Osteoblast (primary cell): ENCODE data around the gene COQ9. TPM values are rescaled to one million over a fixed set of nuclear protein-coding genes. Genes with fewer than 3 reads are reported as not detected.

Source experiments
- DNase-seq: peaks from one replicate; pipeline ENCODE4 v3.0.0; 2011; ENCODE audit warnings: low spot score, mixed read lengths; ENCODE audit not compliant: insufficient read length; ENCODE audit errors: missing footprints
- H2AFZ ChIP-seq: 2 replicates; pipeline ENCODE4 v1.6.0; 2011; ENCODE audit warnings: mild to moderate bottlenecking, low read length
- H3K27ac ChIP-seq: 2 replicates; pipeline ENCODE4 v1.5.1; 2011; ENCODE audit warnings: mild to moderate bottlenecking, low read depth, low read length, moderate library complexity
- H3K27me3 ChIP-seq: 2 replicates; pipeline ENCODE4 v1.6.0; 2012; ENCODE audit warnings: mild to moderate bottlenecking, control low read depth, inconsistent platforms, low read length, moderate library complexity; ENCODE audit not compliant: insufficient read depth
- H3K36me3 ChIP-seq: 2 replicates; pipeline ENCODE4 v1.5.1; 2011; ENCODE audit warnings: mild to moderate bottlenecking, low read length, control low read depth, moderate library complexity; ENCODE audit not compliant: insufficient read depth
- H3K4me1 ChIP-seq: 2 replicates; pipeline ENCODE4 v1.5.1; 2011; ENCODE audit warnings: mild to moderate bottlenecking, low read length, control low read depth, moderate library complexity; ENCODE audit not compliant: insufficient read depth
- H3K4me2 ChIP-seq: 2 replicates; pipeline ENCODE4 v1.6.0; 2011; ENCODE audit warnings: mild to moderate bottlenecking, low read length; ENCODE audit not compliant: insufficient read depth
- H3K4me3 ChIP-seq: fragments of 200-600 bp; sonication (generic); 3 replicates; pipeline ENCODE4 v1.5.1; 2012; ENCODE audit warnings: mild to moderate bottlenecking, low read length, inconsistent platforms; ENCODE audit not compliant: insufficient read depth
- H3K79me2 ChIP-seq: 2 replicates; pipeline ENCODE4 v1.6.0; 2012; ENCODE audit warnings: mild to moderate bottlenecking, low read length, control low read depth, inconsistent platforms; ENCODE audit not compliant: insufficient read depth
- H3K9me3 ChIP-seq: 2 replicates; pipeline ENCODE4 v1.5.1; 2011; ENCODE audit warnings: low read depth, low read length, control low read depth
- H4K20me1 ChIP-seq: 2 replicates; pipeline ENCODE4 v1.6.0; 2012; ENCODE audit warnings: mild to moderate bottlenecking, low read length, control low read depth; ENCODE audit not compliant: insufficient read depth
- total RNA-seq: library from RNA; depleted of rRNA; stranded (reverse); fragments of >200 nt; gene quantifications from 2 replicates; pipeline ENCODE4 v1.2.3, GENCODE V29; 2012
- TF ChIP-seq, protein P1 (sequence below): IDR thresholded peaks from 2 replicates; pipeline ENCODE4 v1.5.1; 2011; ENCODE audit warnings: mild to moderate bottlenecking, low read depth, low read length, moderate library complexity; ENCODE audit errors: extremely low read depth

The COQ9 gene
- total RNA-seq, 1 donor = 39.8 TPM

GRCh38 chr16:57413733-57414132 lies 33.5 kb upstream of the COQ9 start:
- Histone ChIP-seq H3K4me3 (no peak overlapping the region), H3K4me2 (no peak overlapping the region), H3K79me2 (no peaks in the 10 kb centered on the region), H3K9me3 (no peaks in the 10 kb centered on the region), H3K27me3 (peaks cover 6% of the 10 kb centered on the region), H4K20me1 (no peaks in the 10 kb centered on the region), H2AFZ (no peak overlapping the region), H3K36me3 (no peaks in the 10 kb centered on the region), H3K27ac (no peak overlapping the region), H3K4me1 (peaks cover 3% of the 10 kb centered on the region)
- DNase-seq = no peak
- TF ChIP-seq, protein P1, sequence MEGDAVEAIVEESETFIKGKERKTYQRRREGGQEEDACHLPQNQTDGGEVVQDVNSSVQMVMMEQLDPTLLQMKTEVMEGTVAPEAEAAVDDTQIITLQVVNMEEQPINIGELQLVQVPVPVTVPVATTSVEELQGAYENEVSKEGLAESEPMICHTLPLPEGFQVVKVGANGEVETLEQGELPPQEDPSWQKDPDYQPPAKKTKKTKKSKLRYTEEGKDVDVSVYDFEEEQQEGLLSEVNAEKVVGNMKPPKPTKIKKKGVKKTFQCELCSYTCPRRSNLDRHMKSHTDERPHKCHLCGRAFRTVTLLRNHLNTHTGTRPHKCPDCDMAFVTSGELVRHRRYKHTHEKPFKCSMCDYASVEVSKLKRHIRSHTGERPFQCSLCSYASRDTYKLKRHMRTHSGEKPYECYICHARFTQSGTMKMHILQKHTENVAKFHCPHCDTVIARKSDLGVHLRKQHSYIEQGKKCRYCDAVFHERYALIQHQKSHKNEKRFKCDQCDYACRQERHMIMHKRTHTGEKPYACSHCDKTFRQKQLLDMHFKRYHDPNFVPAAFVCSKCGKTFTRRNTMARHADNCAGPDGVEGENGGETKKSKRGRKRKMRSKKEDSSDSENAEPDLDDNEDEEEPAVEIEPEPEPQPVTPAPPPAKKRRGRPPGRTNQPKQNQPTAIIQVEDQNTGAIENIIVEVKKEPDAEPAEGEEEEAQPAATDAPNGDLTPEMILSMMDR = no peak

- Histone ChIP-seq H3K4me1 (peaks cover 3% of the 10 kb centered on the region), H3K27ac (no peak overlapping the region), H3K79me2 (no peaks in the 10 kb centered on the region), H3K36me3 (no peaks in the 10 kb centered on the region), H4K20me1 (no peaks in the 10 kb centered on the region), H3K4me3 (no peak overlapping the region), H3K27me3 (no peaks in the 10 kb centered on the region), H3K4me2 (no peak overlapping the region), H3K9me3 (no peaks in the 10 kb centered on the region), H2AFZ (no peak overlapping the region)
- no peak for DNase-seq
- TF ChIP-seq, protein P1 = no peak
Measured at GRCh38 chr16:57416084-57416483, 31.2 kb upstream of the COQ9 start.

DNA sequence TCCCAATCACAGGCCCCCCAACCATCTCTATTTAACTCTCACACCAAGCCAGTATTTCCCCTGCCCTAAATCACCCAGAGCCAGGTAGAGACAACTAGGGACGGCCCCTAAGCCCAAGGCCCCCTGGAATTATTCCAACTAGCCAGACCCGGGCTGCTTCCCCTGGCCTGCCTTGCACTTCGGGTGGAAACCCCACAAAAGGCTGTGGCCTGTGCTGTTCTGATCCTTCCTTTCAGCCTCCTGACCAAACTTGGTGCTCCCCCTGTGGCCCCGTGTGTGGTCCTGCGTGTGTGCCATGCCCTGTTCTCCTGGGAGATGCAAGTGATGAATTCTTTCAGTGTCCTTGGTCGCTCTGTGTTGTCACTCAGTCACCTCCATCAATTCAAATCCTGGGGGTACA lies 27.8 kb upstream of the COQ9 start:
- Histone ChIP-seq H2AFZ (peak overlapping the region; percentile 62), H3K36me3 (no peaks in the 10 kb centered on the region), H3K4me2 (no peak overlapping the region), H3K4me1 (peaks cover 6% of the 10 kb centered on the region), H3K4me3 (no peak overlapping the region), H4K20me1 (no peaks in the 10 kb centered on the region), H3K27ac (no peak overlapping the region), H3K27me3 (no peaks in the 10 kb centered on the region), H3K9me3 (no peaks in the 10 kb centered on the region), H3K79me2 (no peaks in the 10 kb centered on the region)
- TF ChIP-seq, protein P1 = no peak
- no peak for DNase-seq

DNA sequence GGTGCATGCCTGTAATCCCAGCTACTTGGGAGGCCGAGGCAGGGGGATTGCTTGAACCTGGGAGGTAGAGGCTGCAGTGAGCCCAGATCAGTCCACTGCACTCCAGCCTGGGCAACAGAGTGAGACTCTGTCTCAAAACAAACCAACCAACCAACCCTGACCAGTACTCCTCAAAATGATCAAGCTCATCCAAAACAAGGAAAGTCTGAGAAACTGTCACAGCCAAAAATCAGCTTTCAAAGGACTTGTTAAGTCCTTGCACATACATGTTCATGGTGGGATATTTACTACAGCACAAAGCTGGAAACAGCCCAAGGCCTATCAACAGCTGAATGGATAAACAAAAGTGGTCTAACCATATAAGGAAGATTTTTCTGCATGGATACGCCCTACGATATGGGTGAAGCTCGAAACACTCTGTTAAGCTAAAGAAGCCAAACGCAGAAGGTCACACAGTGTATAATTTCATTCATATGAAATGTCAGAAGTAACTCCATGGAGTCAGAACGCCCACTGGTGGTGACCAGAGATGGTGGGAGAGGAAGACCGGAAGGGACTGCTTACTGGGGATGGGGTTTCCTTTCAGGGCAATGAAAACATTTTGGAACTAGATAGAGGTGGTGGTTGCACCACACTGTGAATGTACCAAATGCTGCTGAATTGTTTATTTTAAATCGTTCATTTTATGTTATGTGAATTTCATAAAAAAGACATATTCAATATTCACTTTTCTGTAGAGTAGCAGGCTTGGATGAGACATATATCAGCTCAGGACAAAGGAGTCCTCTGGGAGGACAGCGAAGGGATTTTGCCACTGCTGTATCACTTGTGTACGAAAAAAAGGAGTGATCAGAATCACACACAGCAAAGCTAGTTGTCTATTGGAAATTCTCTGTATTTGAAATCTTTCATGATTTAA lies 25.0 kb upstream of the COQ9 start:
- H3K27ac ChIP-seq = no peak overlapping the region
- peak overlapping the region; percentile 71 for H2AFZ ChIP-seq
- no peaks in the 10 kb centered on the region for H3K79me2 ChIP-seq
- peaks cover 6% of the 10 kb centered on the region for H3K4me1 ChIP-seq
- TF ChIP-seq, protein P1 = peak; percentile 82
- H3K4me2 ChIP-seq = peak overlapping the region; percentile 65
- DNase-seq = peak; percentile 88
- H3K4me3 ChIP-seq = no peak overlapping the region
- H3K9me3 ChIP-seq = no peaks in the 10 kb centered on the region
- no peaks in the 10 kb centered on the region for H3K36me3 ChIP-seq
- no peaks in the 10 kb centered on the region for H4K20me1 ChIP-seq
- no peaks in the 10 kb centered on the region for H3K27me3 ChIP-seq
